ENCODE measurements around the gene TH.
"Not testable (repeated sequence)": the region's sequence is repeated elsewhere in the genome, so short reads cannot be mapped to it uniquely, and the experiment has no call there.

The TH gene

GRCh38 chr11:2127482-2128129, 44.0 kb downstream of the TH start:
- no peak for DNase-seq (ENCODE audit: low spot score)
- H3K27ac ChIP-seq: no peak overlapping the region

GRCh38 chr11:2126520-2127085, 45.0 kb downstream of the TH start:
- Histone ChIP-seq H3K27ac (no peak overlapping the region), H3K4me3 (no peak overlapping the region)
- no peak for TF ChIP-seq CTCF (IDR thresholded peaks at IDR 0.05)
- no peak for DNase-seq (ENCODE audit: low spot score)

More at GRCh38 chr11:2127482-2128129, 44.0 kb downstream of the TH start:
- TF ChIP-seq CTCF (IDR thresholded peaks at IDR 0.05): no peak
- no peak overlapping the region for H3K4me3 ChIP-seq

- not testable (repeated sequence) for H3K27ac ChIP-seq; H3K4me3 ChIP-seq; DNase-seq (ENCODE audit: low spot score)
Observed at GRCh38 chr11:2124736-2125484, 46.7 kb downstream of the TH start.

GRCh38 chr11:2123628-2123960, 48.0 kb downstream of the TH start:
- no peak for DNase-seq (ENCODE audit: low spot score)
- H3K4me3 ChIP-seq: no peak overlapping the region
- H3K27ac ChIP-seq: no peak overlapping the region
- TF ChIP-seq CTCF (IDR thresholded peaks at IDR 0.05): no peak

GRCh38 chr11:2122907-2123627, 48.5 kb downstream of the TH start:
- no peak overlapping the region for H3K27ac ChIP-seq
- TF ChIP-seq CTCF (IDR thresholded peaks at IDR 0.05): no peak
- no peak overlapping the region for H3K4me3 ChIP-seq
- no peak for DNase-seq (ENCODE audit: low spot score)

GRCh38 chr11:2122222-2122906, 49.3 kb downstream of the TH start:
- TF ChIP-seq CTCF (IDR thresholded peaks at IDR 0.05): no peak
- no peak overlapping the region for H3K4me3 ChIP-seq
- H3K27ac ChIP-seq: no peak overlapping the region
- DNase-seq (ENCODE audit: low spot score): no peak

Data from coronary artery (tissue), 2 donors.